Uterus (tissue), 4 donors: ENCODE data around the gene MTUS2. TPM values are rescaled to one million over a fixed set of nuclear protein-coding genes. Genes with fewer than 3 reads are reported as not detected.

Experiments
- DNase-seq, 2 donors: peaks; one replicate each; pipeline ENCODE4 v3.0.0-alpha.2; 2019 to 2020
- H3K27ac ChIP-seq, 2 donors: fragments of 200-600 bp; sonication (generic); 1 replicate in 1 of 2; 2 replicates in 1 of 2; pipeline ENCODE4 v1.5.1; 2016 to 2018
- H3K27me3 ChIP-seq, 2 donors: fragments of 200-600 bp; sonication (generic); one replicate each; pipeline ENCODE4 v1.5.1; 2018 to 2019; ENCODE audit warnings: control low read depth in 1 of 2
- H3K36me3 ChIP-seq, 2 donors: fragments of 200-600 bp; sonication (generic); one replicate each; pipeline ENCODE4 v1.5.1; 2019; ENCODE audit warnings: control low read depth in 1 of 2
- H3K4me1 ChIP-seq, 2 donors: fragments of 200-600 bp; sonication (generic); one replicate each; pipeline ENCODE4 v1.5.1; 2018 to 2019; ENCODE audit warnings: control low read depth in 1 of 2
- H3K4me3 ChIP-seq, 2 donors: fragments of 200-600 bp; sonication (generic); 1 replicate in 1 of 2; 2 replicates in 1 of 2; pipeline ENCODE4 v1.5.1; 2018 to 2019; ENCODE audit warnings: mild to moderate bottlenecking in 1 of 2
- H3K9me3 ChIP-seq, 2 donors: fragments of 200-600 bp; sonication (generic); one replicate each; pipeline ENCODE4 v1.5.1; 2019; ENCODE audit warnings: control low read depth in 1 of 2
- POLR2A ChIP-seq, 2 donors: fragments of 450-650 bp; IDR thresholded peaks; one replicate each; pipeline ENCODE4 v1.6.1; 2016; ENCODE audit warnings: antibody characterized with exemption in 2 of 2, mild to moderate bottlenecking in 1 of 2, moderate library complexity in 1 of 2
- intact Hi-C: fragments of 100-400 bp; cut with DNase I; formaldehyde crosslinking; loops from one replicate; pipeline ENCODE4 v1.15.1; 2023; ENCODE audit warnings: low total_unique reads
- total RNA-seq, 4 donors: library from RNA; depleted of rRNA in 3 of 4; stranded (reverse); fragments of >200 nt in 3 of 4; gene quantifications; one replicate each; pipeline versions ENCODE4 v1.1.0 to v1.2.4, GENCODE V29; 2014 to 2023
- TF ChIP-seq, protein P1 (sequence below), 4 experiments: fragments of 200-600 bp in 2 of 4; fragments of 450-650 bp in 2 of 4; sonication (generic) in 2 of 4; IDR thresholded peaks; one replicate each; pipeline ENCODE4 v1.5.1; 2016 to 2019; ENCODE audit warnings: antibody characterized with exemption in 4 of 4, mild to moderate bottlenecking in 2 of 4, moderate library complexity in 1 of 4
- donor health status: DM: yes; HTN: yes; CAD: no.

Gene MTUS2
- total RNA-seq, 4 donors from 2014 or later, result 0.26 to 4.0 (median 3.6) TPM; not detected in 1

DNA sequence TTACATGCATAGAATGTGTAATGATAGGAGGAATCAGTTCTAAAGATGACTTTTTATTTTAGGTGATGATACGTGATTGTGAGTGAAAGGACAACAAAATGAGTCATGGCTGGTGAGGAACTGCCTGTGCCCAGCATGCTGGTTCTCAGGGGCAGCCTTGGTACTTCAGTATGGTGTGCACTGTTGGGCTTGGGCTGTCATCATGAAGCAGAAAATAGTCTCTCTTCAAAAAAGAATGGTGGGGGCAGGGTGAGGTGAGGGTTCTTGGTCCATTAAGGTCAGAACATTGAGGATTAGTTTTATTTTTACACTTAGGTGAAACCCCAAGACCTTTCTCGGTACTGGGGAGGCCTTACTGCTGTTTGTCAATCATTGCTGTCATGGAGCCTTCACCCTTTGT is 309.5 kb downstream of the MTUS2 start:
- Histone ChIP-seq H3K27ac (no peak overlapping the region), H3K27me3 (no peaks in the 10 kb centered on the region), H3K36me3 (no peaks in the 10 kb centered on the region), H3K4me1 (no peaks in the 10 kb centered on the region), H3K9me3 (no peaks in the 10 kb centered on the region), H3K4me3 (no peak overlapping the region)
- intact Hi-C loops, result no loop called here
- TF ChIP-seq, protein P1, sequence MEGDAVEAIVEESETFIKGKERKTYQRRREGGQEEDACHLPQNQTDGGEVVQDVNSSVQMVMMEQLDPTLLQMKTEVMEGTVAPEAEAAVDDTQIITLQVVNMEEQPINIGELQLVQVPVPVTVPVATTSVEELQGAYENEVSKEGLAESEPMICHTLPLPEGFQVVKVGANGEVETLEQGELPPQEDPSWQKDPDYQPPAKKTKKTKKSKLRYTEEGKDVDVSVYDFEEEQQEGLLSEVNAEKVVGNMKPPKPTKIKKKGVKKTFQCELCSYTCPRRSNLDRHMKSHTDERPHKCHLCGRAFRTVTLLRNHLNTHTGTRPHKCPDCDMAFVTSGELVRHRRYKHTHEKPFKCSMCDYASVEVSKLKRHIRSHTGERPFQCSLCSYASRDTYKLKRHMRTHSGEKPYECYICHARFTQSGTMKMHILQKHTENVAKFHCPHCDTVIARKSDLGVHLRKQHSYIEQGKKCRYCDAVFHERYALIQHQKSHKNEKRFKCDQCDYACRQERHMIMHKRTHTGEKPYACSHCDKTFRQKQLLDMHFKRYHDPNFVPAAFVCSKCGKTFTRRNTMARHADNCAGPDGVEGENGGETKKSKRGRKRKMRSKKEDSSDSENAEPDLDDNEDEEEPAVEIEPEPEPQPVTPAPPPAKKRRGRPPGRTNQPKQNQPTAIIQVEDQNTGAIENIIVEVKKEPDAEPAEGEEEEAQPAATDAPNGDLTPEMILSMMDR (IDR thresholded peaks at IDR 0.05), result no peak
- TF ChIP-seq POLR2A (IDR thresholded peaks at IDR 0.05), result no peak
- no peak for DNase-seq

DNA sequence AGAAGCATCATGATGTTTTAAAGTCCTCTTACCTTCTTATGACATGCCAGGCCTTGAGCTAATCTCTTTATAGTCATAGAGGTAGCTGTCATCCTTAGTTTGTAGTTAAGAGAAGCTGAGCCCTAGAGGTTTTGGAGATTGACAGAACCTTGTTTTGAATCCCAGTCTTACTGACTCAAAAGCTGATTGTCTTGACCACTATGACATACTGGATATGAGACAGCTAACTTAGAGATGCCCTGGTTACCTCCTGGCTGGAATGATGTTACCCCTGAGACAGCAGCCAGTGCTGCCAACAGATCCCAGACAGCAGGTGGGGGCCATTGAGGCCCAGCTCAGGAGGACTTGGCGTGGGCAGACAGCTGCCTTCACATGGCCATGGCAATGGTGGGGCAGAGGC is 311.0 kb downstream of the MTUS2 start:
- intact Hi-C loops, result no loop called here
- Histone ChIP-seq H3K9me3 (no peaks in the 10 kb centered on the region), H3K27ac (no peak overlapping the region), H3K36me3 (no peaks in the 10 kb centered on the region), H3K4me3 (no peak overlapping the region), H3K4me1 (no peaks in the 10 kb centered on the region), H3K27me3 (no peaks in the 10 kb centered on the region)
- no peak for DNase-seq
- no peak for TF ChIP-seq POLR2A (IDR thresholded peaks at IDR 0.05)
- TF ChIP-seq, protein P1 (IDR thresholded peaks at IDR 0.05), result no peak

DNA sequence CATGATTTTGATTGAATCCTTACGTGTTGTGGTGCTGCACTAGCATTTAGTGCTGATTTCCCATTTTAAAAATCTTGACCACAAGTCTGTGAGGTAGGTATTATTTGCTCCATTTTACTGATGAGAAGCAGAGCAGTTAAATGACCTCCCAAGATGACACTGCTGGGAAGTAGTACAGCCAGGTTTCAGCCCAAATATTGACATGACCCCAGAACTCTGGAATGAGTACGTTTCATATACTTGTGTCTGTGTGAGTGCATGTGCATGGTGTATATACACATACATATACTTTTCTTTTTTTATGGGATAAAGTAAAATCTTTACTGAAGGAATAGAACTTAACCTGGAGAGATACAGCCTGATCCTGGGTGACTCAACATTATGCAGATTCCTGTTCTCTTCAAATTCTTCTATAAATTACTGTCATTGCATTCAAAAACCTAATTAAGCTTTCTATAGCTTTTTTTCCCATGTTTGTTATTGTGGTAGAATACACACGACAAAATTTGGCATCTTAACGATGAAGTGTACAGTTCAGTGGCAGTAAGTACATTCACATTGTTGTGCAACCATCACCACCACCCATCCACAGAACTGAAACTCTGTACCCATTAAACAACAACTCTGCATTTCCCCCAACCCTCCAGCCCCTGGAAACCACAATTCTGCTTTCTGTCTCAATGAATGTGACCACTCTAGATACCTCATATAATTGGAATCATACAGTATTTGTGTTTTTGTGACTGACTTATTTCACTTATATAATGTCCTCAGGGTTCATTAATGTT is 311.9 kb downstream of the MTUS2 start:
- no peak for DNase-seq
- Histone ChIP-seq H3K9me3 (no peaks in the 10 kb centered on the region), H3K4me3 (no peak overlapping the region), H3K27me3 (no peaks in the 10 kb centered on the region), H3K27ac (no peak overlapping the region), H3K4me1 (no peaks in the 10 kb centered on the region), H3K36me3 (no peaks in the 10 kb centered on the region)
- intact Hi-C loops, result no loop called here
- TF ChIP-seq POLR2A (IDR thresholded peaks at IDR 0.05), result no peak
- TF ChIP-seq, protein P1 (IDR thresholded peaks at IDR 0.05), result no peak

DNA sequence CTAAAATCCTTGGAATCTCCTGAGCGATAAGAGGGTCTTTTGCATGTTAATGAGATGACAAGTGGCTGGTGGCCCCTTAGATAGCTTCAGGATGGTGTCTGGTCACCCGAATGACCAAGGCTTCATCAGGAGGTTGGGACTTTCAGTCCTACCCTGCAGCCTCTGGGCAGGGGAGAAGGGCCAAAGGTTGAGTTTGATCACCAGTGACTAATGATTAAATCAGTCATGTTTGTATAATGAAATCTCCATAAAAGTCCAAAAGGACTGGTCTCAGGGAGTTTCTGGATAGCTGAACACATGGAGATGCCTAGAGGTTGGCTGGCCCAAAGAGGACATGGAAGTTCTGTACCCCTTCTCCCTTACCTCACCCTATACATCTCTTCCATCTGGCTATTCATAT is 316.2 kb downstream of the MTUS2 start:
- no peaks in the 10 kb centered on the region for H3K4me1 ChIP-seq
- no peaks in the 10 kb centered on the region for H3K36me3 ChIP-seq
- no peak for DNase-seq
- TF ChIP-seq, protein P1 (IDR thresholded peaks at IDR 0.05), result no peak
- no peak for TF ChIP-seq POLR2A (IDR thresholded peaks at IDR 0.05)
- no peak overlapping the region for H3K4me3 ChIP-seq
- H3K27ac ChIP-seq, result no peak overlapping the region
- no peaks in the 10 kb centered on the region for H3K27me3 ChIP-seq
- intact Hi-C loops, result no loop called here
- no peaks in the 10 kb centered on the region for H3K9me3 ChIP-seq

DNA sequence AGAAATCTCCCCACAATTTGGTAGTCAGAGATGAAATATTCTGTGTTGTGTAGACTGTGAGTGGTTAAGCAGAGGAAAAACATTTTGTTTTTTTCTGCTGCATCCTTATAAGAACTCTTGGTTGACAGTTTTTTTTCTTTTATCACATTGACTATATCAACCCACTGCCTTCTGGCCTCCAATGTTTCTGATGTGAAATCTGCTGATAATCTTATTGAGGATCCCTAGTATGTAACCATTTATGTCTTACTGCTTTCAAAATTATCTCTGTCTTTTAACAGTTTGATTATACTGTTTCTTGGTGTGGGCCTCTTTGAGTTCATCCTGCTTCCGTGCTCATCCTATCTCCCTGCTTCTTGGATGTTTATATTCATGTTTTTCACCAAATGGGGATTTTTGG is 316.9 kb downstream of the MTUS2 start:
- H3K9me3 ChIP-seq, result no peaks in the 10 kb centered on the region
- H3K4me1 ChIP-seq, result no peaks in the 10 kb centered on the region
- H3K4me3 ChIP-seq, result no peak overlapping the region
- no peak for DNase-seq
- no peaks in the 10 kb centered on the region for H3K27me3 ChIP-seq
- no peak overlapping the region for H3K27ac ChIP-seq
- no peaks in the 10 kb centered on the region for H3K36me3 ChIP-seq
- TF ChIP-seq, protein P1 (IDR thresholded peaks at IDR 0.05), result no peak
- TF ChIP-seq POLR2A (IDR thresholded peaks at IDR 0.05), result no peak
- intact Hi-C loops, result no loop called here
